Panc1 (cell line): Measurements from ENCODE around the gene DCBLD2. TPM values are rescaled to one million over a fixed set of nuclear protein-coding genes. Genes with fewer than 3 reads are reported as not detected.
A peak's percentile ranks its signal among the peaks of the same experiment; 100 is the strongest.

Experiments used
- ATAC-seq: fragments of 200-7000 bp; cut with Tn5 transposase; 2 replicates; pipeline ENCODE4 v1.9.1; 2020; ENCODE audit warnings: mild to moderate bottlenecking, moderate library complexity
- BruUV-seq: library from RNA; stranded (reverse); fragments of 400-500 nt; replicated peaks from 2 replicates; lab custom pipeline; 2021; lab: Mats Ljungman, UMichigan
- CTCF ChIA-PET: fragments of 300-600 bp; sonication (Branson Sonifier 250); formaldehyde crosslinking; loops from one replicate; lab custom pipeline; 2022; ENCODE audit warnings: antibody characterized with exemption; lab: Charles Lee
- POLR2A ChIA-PET: fragments of 300-600 bp; sonication (Branson Sonifier 250); formaldehyde crosslinking; loops from one replicate; lab custom pipeline; 2022; ENCODE audit warnings: antibody characterized with exemption; lab: Charles Lee
- DNase-seq: peaks from one replicate; pipeline ENCODE4 v3.0.0-alpha.2; 2010; ENCODE audit warnings: low read depth, low spot score
- H3K27ac ChIP-seq: 2 replicates; pipeline ENCODE4 v1.5.1; 2011; ENCODE audit warnings: mild to moderate bottlenecking, low read length, inconsistent platforms
- H3K27me3 ChIP-seq: fragments of 200-500 bp; sonication (Bioruptor generic); 2 replicates; pipeline ENCODE4 v1.6.0; 2014; ENCODE audit warnings: low read length, inconsistent platforms; ENCODE audit not compliant: control insufficient read depth, insufficient read depth
- H3K36me3 ChIP-seq: fragments of 200-500 bp; sonication (Bioruptor generic); 2 replicates; pipeline ENCODE4 v1.5.1; 2014; ENCODE audit warnings: inconsistent platforms, mild to moderate bottlenecking, low read length, moderate library complexity; ENCODE audit not compliant: control insufficient read depth, insufficient read depth
- H3K4me1 ChIP-seq: 2 replicates; pipeline ENCODE4 v1.5.1; 2011; ENCODE audit warnings: inconsistent platforms, mild to moderate bottlenecking, low read length, moderate library complexity; ENCODE audit not compliant: control insufficient read depth, insufficient read depth
- H3K4me3 ChIP-seq, 2 experiments: 2 replicates each; pipeline ENCODE4 v1.5.1; 2011 to 2012; ENCODE audit warnings: low read depth in 2 of 2, low read length in 2 of 2, mild to moderate bottlenecking in 2 of 2, inconsistent platforms in 1 of 2, moderate library complexity in 1 of 2
- H3K9me3 ChIP-seq: fragments of 200-500 bp; sonication (Bioruptor generic); 2 replicates; pipeline ENCODE4 v1.5.1; 2014; ENCODE audit warnings: low read depth, mild to moderate bottlenecking, inconsistent platforms, low read length, moderate library complexity; ENCODE audit not compliant: control insufficient read depth, insufficient read depth
- CTCF ChIP-seq: fragments of 450-650 bp; IDR thresholded peaks from 2 replicates; pipeline ENCODE4 v1.5.1; 2017; ENCODE audit warnings: mild to moderate bottlenecking
- POLR2AphosphoS5 ChIP-seq: IDR thresholded peaks from 2 replicates; pipeline ENCODE4 v1.6.1; 2012; ENCODE audit warnings: mild to moderate bottlenecking, low read depth, low read length, moderate library complexity
- SIN3A ChIP-seq: IDR thresholded peaks from 2 replicates; pipeline ENCODE4 v1.6.1; 2012; ENCODE audit warnings: low read depth, mild to moderate bottlenecking, low read length, moderate library complexity, borderline replicate concordance; ENCODE audit not compliant: insufficient read depth
- TCF7L2 ChIP-seq: IDR thresholded peaks from 2 replicates; pipeline ENCODE4 v1.6.1; 2011; ENCODE audit warnings: mild to moderate bottlenecking, low read depth, low read length, inconsistent platforms
- in situ Hi-C: cut with HindIII; loops from 2 replicates; pipeline ENCODE4 v1.10.0; 2016; ENCODE audit warnings: low sequenced_read_pairs, low pct_unique_long_range_greater_than_20kb
- intact Hi-C: fragments of 100-400 bp; cut with micrococcal nuclease; formaldehyde crosslinking; loops from one replicate; pipeline ENCODE4 v1.10.0; 2022; ENCODE audit not compliant: unreplicated experiment
- total RNA-seq: library from RNA; stranded (reverse); gene quantifications from one replicate; pipeline ENCODE4 v1.2.1, GENCODE V29; 2021; ENCODE audit not compliant: unreplicated experiment
- TF ChIP-seq, protein P1 (sequence below), 2 experiments: IDR thresholded peaks; 2 replicates each; pipeline ENCODE4 v1.6.1; 2011 to 2012; ENCODE audit warnings: low read depth in 2 of 2, control low read depth in 1 of 2, low read length in 1 of 2, mild to moderate bottlenecking in 1 of 2, moderate library complexity in 1 of 2; ENCODE audit not compliant: insufficient read depth in 1 of 2

Gene DCBLD2
- total RNA-seq, 1 experiment from 2014 or later = 54.4 TPM

GRCh38 chr3:98805571-98805970, 95.9 kb downstream of the DCBLD2 start:
- H3K4me1 ChIP-seq = no peaks in the 10 kb centered on the region
- ChIA-PET CTCF (no interaction called here), POLR2A (no interaction called here)
- intact Hi-C loops = no loop called here
- no peaks in the 10 kb centered on the region for H3K27me3 ChIP-seq
- TF ChIP-seq, protein P1, sequence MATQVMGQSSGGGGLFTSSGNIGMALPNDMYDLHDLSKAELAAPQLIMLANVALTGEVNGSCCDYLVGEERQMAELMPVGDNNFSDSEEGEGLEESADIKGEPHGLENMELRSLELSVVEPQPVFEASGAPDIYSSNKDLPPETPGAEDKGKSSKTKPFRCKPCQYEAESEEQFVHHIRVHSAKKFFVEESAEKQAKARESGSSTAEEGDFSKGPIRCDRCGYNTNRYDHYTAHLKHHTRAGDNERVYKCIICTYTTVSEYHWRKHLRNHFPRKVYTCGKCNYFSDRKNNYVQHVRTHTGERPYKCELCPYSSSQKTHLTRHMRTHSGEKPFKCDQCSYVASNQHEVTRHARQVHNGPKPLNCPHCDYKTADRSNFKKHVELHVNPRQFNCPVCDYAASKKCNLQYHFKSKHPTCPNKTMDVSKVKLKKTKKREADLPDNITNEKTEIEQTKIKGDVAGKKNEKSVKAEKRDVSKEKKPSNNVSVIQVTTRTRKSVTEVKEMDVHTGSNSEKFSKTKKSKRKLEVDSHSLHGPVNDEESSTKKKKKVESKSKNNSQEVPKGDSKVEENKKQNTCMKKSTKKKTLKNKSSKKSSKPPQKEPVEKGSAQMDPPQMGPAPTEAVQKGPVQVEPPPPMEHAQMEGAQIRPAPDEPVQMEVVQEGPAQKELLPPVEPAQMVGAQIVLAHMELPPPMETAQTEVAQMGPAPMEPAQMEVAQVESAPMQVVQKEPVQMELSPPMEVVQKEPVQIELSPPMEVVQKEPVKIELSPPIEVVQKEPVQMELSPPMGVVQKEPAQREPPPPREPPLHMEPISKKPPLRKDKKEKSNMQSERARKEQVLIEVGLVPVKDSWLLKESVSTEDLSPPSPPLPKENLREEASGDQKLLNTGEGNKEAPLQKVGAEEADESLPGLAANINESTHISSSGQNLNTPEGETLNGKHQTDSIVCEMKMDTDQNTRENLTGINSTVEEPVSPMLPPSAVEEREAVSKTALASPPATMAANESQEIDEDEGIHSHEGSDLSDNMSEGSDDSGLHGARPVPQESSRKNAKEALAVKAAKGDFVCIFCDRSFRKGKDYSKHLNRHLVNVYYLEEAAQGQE (IDR thresholded peaks at IDR 0.05; ENCODE audit: insufficient read depth in 1 of 2, low read depth in 2 of 2, low read length in 1 of 2) = no peak
- TF ChIP-seq SIN3A (no peak), CTCF (no peak), TCF7L2 (no peak), POLR2AphosphoS5 (no peak)
- no peaks in the 10 kb centered on the region for H3K9me3 ChIP-seq
- H3K36me3 ChIP-seq = peaks cover 10% of the 10 kb centered on the region; the same call in 1 of the 2 replicates
- no peak overlapping the region for H3K4me3 ChIP-seq
- ATAC-seq (no peak), DNase-seq (no peak)
- no TSS peak for BruUV-seq
- H3K27ac ChIP-seq = no peak overlapping the region
- in situ Hi-C loops = no loop called here

DNA sequence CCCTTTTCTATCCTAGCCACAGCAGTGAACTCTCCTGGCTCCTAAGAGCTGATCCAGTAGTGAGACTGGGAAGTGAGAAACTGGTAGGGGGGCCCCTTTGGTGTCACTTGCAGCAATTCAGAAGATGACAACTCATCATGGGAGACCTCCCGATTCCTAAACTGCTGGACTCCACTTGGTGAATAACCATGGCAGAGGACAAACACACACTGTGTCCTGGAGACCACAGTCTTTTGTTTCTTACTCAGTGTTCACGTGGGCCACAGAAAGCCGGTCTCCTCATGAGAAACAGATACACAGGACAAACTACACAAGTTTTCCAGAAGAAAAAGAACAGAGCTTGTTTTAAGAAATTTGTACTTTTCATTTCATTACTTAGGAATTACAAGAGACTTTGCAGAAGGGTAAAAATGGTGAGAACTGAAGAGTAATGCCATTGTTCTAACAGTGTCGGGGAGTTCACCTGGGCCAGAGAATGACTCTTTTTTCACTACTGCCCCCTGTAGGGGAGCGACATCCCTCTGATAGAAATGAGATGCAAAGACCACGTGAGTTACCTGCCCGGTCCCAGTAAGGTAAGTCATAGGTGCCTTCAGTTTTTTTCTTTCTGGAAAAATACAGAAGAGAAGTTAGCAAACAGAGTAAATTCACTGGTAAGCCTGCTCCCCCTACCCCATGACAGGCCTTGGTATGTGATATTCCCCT, 100.3 kb downstream of the DCBLD2 start:
- peaks cover 5% of the 10 kb centered on the region; the same call in 1 of the 2 replicates for H3K36me3 ChIP-seq
- intact Hi-C loops (no loop called here), in situ Hi-C loops (no loop called here)
- BruUV-seq = no TSS peak
- POLR2A ChIA-PET = no interaction called here
- H3K4me1 ChIP-seq = no peaks in the 10 kb centered on the region
- CTCF ChIA-PET = no interaction called here
- H3K27ac ChIP-seq = no peak overlapping the region
- TF ChIP-seq CTCF (peak; percentile 29), SIN3A (no peak)
- H3K4me3 ChIP-seq = no peak overlapping the region
- H3K9me3 ChIP-seq = no peaks in the 10 kb centered on the region
- DNase-seq (no peak), ATAC-seq (no peak)
- H3K27me3 ChIP-seq = no peaks in the 10 kb centered on the region
